HG02763 (cell line): ENCODE measurements around the gene DOCK11.

ENCODE experiments used
- ATAC-seq: cut with Tn5 transposase; IDR thresholded peaks from one replicate; pipeline ENCODE4 v1.9.1; 2021; ENCODE audit warnings: mild to moderate bottlenecking, moderate library complexity; ENCODE audit not compliant: unreplicated experiment

DOCK11 gene

GRCh38 chrX:118621081-118621759, 125.6 kb downstream of the DOCK11 start:
- ATAC-seq, result no peak

DNA sequence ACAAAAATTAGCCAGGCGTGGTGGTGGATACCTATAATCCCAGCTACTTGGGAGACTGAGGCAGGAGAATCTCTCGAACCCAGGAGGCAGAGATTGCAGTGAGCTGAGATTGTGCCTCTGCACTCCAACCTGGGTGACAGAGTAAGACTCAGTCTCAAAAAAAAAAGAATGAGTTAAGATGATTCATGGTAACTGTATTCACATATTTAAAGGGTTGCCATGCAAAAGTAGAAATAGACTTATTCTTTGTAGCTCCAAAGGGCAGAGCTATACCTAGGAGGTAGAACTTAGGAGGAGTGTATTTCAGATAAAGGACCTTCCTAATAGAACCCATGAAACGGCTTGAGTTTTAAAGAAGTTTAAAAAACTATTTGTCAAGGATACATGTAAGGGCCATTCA, 127.4 kb downstream of the DOCK11 start:
- no peak for ATAC-seq

GRCh38 chrX:118626346-118626745, 130.7 kb downstream of the DOCK11 start:
- ATAC-seq, result no peak

DNA sequence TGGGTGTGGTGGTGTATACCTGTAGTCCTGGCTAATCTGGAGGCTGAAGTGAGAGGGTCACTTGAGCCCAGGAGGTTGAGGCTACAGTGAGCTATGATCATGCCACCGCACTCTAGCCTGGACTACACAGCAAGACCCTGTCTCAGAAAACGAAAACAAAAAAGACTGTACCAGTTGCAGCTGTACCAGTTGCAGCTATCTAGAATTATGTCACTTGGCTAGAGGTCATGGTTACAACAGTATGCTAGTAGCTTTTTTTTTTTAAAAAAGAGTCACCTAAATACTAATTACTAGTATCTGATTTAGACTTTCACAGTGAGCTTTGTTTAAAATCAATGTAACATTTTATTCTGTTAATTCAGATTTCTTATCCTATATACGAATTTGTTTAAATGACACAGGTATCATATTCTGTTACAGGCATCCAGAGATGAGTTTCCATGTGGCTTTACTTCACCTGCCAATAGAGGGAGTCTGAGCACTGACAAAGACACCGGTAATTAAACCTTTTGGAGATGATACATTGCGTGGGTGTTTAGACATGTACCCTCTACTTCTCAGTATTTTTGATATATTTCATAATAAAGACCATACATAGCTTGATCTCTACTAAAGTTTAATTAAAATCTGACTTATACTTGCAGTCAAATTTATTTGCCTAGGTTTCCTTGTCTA, 131.6 kb downstream of the DOCK11 start:
- no peak for ATAC-seq

DNA sequence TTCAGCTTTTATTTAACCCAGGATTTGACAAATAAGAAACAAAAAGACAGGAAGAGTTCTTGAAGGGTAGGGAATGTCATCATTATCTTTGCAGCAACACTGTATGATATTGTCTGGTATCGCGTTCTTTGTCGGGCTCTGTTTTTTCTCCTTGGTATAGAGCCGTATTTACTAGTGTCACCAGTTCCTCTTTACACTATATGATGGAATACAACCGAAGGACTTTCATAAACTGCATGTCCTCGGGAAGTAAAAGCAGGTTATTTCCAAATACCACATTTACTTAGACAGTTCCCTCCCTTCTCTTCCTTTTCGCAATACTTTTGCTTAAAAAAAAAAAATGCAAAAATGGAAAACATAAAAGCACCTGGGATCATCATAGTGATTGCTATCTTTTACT, 135.2 kb downstream of the DOCK11 start:
- no peak for ATAC-seq

GRCh38 chrX:118631586-118631985, 136.0 kb downstream of the DOCK11 start:
- ATAC-seq, result no peak

DNA sequence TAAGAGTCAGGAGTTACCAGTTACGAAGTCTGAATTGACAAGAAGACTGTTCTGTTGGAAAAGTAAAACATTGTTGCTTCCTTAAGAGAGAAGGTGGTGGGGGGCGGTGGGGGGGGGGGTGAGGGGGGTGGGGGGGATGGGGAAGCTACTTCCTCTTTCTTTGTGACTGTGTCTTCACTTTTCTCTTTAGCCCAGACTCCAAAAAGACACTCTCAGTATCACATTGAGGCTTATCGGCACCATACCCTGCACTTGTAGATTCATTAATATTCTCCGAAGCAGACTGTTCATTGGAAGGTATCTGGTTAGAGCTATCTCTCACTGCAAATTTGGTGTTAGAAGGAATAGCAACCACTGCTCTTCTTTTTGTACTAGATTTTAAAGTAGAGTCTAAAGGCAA, 137.2 kb downstream of the DOCK11 start:
- ATAC-seq, result no peak

GRCh38 chrX:118633530-118633929, 137.9 kb downstream of the DOCK11 start:
- no peak for ATAC-seq

- ATAC-seq, result no peak
Measured at GRCh38 chrX:118634336-118634735, 138.7 kb downstream of the DOCK11 start.

DNA sequence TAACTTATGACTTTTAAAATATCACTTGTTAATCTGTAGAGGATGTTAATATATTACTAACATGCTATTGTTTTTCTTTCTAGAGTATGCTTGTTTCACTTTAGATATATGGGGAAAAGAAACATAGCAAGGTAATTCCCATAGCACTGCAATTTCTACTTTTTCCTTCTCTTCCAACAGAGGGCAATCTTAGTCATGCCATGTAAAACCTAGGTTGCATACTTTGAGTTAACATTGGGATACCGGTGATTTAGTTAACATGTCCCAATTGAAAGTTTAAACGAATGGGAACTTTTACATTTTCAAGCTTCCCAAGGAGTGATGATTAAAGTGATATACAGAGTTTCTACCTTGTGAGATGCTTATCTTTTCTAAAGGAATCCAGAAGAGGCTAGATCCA, 142.4 kb downstream of the DOCK11 start:
- no peak for ATAC-seq

GRCh38 chrX:118644378-118644777, 148.8 kb downstream of the DOCK11 start:
- no peak for ATAC-seq

DNA sequence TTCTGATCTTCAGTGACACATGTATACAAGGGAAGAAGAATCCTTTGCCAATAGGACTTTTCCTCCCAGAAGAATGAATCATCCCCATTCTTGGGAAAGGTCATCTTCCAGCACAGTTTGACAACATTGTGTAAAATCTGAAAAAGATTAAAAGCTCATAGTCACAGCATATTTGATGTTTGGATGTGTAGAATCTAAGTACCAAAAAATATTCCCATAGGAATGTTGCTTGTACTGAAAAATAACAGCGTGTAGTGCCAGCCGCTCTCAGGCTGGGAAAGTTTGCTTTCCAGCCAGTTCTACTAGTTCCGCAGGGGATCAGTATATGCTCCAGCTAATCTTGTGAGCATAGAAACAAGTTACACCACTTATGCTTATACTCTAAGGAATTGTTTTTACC, 157.1 kb downstream of the DOCK11 start:
- ATAC-seq, result no peak

GRCh38 chrX:118654331-118654730, 158.7 kb downstream of the DOCK11 start:
- no peak for ATAC-seq

DNA sequence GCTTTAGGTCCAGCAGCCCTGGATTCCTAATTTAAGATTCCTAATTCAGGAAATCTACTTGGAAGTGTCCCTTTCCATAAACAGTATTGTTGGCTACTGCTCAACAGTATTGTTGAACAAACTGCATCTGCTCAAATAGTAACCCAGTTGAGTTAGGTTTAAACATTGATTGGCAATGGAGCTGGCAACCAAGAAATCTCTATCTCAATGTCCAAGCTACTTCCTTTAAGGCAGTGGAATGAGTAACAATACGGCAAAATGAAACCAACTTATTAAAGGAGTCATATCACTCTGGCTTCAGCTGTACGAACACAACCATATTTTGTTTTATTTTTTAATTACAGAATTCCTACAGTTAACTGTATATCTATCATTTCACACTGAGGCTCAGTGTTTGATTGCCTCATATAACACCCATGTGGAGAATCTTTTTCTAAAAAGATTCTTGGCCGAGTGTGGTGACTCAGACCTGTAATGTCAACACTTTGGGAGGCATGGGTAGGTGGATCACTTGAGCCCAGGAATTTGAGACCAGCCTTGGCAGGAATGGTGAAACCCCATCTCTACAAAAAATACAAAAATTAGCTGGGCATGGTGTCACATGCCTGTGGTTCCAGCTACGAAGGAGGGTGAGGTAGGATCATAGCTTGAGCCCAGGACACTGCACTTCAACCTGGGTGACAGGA, 160.1 kb downstream of the DOCK11 start:
- ATAC-seq, result no peak

GRCh38 chrX:118657413-118657812, 161.8 kb downstream of the DOCK11 start:
- ATAC-seq, result no peak

GRCh38 chrX:118660085-118660484, 164.5 kb downstream of the DOCK11 start:
- ATAC-seq, result no peak

DNA sequence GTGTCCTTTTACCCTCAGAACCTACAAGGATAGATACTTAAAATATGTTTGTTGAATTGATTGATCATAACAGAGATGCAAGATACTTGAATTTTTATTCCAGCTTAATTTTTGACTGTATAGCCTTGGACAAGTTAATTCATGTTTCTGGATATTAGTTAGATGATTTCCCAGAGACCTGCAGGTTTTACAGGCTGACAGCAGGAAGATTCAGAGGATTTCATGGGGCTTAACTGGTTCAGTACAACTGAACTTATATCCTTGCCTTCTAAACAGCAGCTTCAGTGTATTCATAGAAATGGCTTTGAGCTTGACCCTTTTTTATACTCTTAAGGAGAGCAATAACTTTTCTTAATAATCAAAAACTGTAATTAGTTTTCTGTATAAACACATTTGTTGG, 169.6 kb downstream of the DOCK11 start:
- no peak for ATAC-seq

GRCh38 chrX:118666521-118666920, 170.9 kb downstream of the DOCK11 start:
- ATAC-seq, result no peak

GRCh38 chrX:118669435-118669834, 173.8 kb downstream of the DOCK11 start:
- no peak for ATAC-seq

DNA sequence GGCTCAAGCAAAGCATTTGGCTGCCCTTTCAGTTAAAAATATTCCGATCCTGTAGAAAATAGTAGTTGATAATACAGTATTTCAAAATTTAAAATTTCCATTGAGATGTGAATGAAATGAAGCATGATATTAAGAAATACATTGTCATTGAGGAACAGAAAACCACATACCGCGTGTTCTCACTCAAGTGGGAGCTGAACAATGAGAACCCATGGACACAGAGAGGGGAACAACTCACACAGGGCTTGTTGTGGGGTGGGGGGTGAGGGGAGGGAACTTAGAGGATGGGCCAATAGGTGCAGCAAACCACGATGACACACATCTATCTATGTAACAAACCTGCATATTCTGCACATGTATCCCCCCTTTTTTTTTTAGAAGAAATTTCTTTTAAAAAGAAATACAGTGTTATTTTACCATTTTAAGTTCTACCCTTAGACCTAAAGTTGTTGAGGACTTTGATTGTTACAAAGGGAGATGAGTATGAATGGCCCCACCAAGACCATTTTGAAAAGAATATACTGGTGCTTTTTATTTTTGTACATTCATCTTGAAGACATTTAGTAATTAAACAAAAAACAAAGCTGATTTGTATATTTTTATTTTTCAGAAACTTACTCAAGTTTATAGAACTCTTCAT, 179.8 kb downstream of the DOCK11 start:
- no peak for ATAC-seq

DNA sequence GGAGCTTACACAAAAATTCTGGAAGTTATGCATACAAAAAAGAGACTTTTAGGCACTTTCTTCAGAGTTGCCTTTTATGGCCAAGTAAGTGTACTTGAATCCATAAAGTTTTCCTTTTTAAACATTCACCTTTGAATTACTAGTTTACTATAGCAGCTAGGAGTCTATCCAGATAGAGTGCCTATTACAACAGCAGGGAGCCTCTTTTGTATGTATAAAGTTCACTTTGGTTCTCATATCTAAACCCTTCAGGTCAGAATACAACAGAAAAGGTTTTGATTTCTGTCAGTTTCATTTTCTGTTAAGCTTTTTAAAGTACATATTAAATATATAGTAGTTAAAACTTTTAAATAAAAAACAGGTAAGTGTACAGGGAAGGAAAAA, 180.3 kb downstream of the DOCK11 start:
- no peak for ATAC-seq

GRCh38 chrX:118677318-118677717, 181.7 kb downstream of the DOCK11 start:
- ATAC-seq, result no peak
